Right lobe of liver (tissue), 6 donors: Measurements from ENCODE around the gene FUOM. TPM values are rescaled to one million over a fixed set of nuclear protein-coding genes. Genes with fewer than 3 reads are reported as not detected.
"Not testable (repeated sequence)": the region's sequence is repeated elsewhere in the genome, so short reads cannot be mapped to it uniquely, and the experiment has no call there.

ENCODE experiments used
- ATAC-seq, 4 donors: fragments of 200-7000 bp; cut with Tn5 transposase; one replicate each; pipeline ENCODE4 v1.9.1; 2020; ENCODE audit warnings: mild to moderate bottlenecking in 4 of 4, moderate library complexity in 4 of 4
- DNase-seq, 3 donors: peaks; one replicate each; pipeline ENCODE4 v3.0.0-alpha.2; 2020
- H3K27ac ChIP-seq, 3 donors: fragments of 200-600 bp; one replicate each; pipeline ENCODE4 v1.8.0; 2022
- H3K27me3 ChIP-seq, 2 donors: fragments of 200-600 bp; one replicate each; pipeline ENCODE4 v1.8.0; 2022
- H3K36me3 ChIP-seq, 4 donors: fragments of 200-600 bp; sonication (generic) in 1 of 4; one replicate each; pipeline versions ENCODE4 v1.5.1 to v1.8.0; 2017 to 2022; ENCODE audit warnings: control low read depth in 1 of 4
- H3K4me1 ChIP-seq, 4 donors: fragments of 200-600 bp; sonication (generic) in 1 of 4; one replicate each; pipeline versions ENCODE4 v1.5.1 to v1.8.0; 2017 to 2022; ENCODE audit warnings: control low read depth in 1 of 4
- H3K4me3 ChIP-seq, 3 donors: fragments of 200-600 bp; one replicate each; pipeline ENCODE4 v1.8.0; 2022
- H3K9me3 ChIP-seq, 4 donors: fragments of 200-600 bp; sonication (generic) in 1 of 4; one replicate each; pipeline versions ENCODE4 v1.5.1 to v1.8.0; 2017 to 2022; ENCODE audit warnings: control low read depth in 1 of 4
- CTCF ChIP-seq, 4 donors: fragments of 200-600 bp in 3 of 4; fragments of 450-650 bp in 1 of 4; IDR thresholded peaks; one replicate each; pipeline versions ENCODE4 v1.5.1 to v1.8.0; 2016 to 2022; ENCODE audit warnings: antibody characterized with exemption in 4 of 4, mild to moderate bottlenecking in 2 of 4
- POLR2A ChIP-seq: fragments of 450-650 bp; IDR thresholded peaks from one replicate; pipeline ENCODE4 v1.6.1; 2017; ENCODE audit warnings: antibody characterized with exemption, mild to moderate bottlenecking
- WGBS: methylation state at CpG from one replicate; pipeline ENCODE4 v1.1.6; 2018; ENCODE audit warnings: low coverage, low lambda C conversion rate; ENCODE audit not compliant: insufficient coverage; ENCODE audit errors: missing lambda C conversion rate; 5-methylcytosine and 5-hydroxymethylcytosine counted together
- intact Hi-C, 2 donors: fragments of 100-400 bp; cut with DNase I; formaldehyde crosslinking; loops; one replicate each; pipeline versions ENCODE4 v1.11.2 to v1.14.1; 2022
- total RNA-seq, 6 experiments: library from RNA; depleted of rRNA in 2 of 6; stranded (reverse); fragments of >200 nt in 2 of 6; fragmentation: NEBNext Ultra II Directional in 3 of 6; extraction: Animal tissue kit (Norgen Biotek cat#: 25700) in 3 of 6; gene quantifications; one replicate each; pipeline versions ENCODE4 v1.1.0 to v1.2.4, GENCODE V29; 2016 to 2023
- donor health status: DM: no; HTN: yes; CAD: no.
- donor health status: DM: no; HTN: no; CAD: no.
- donor health status: DM: no; HTN: no; CAD: no.
- donor health status: DM: no; HTN: yes; CAD: no.
- donor health status: DM: no; HTN: yes; CAD: no.

Gene FUOM
- total RNA-seq, 6 experiments from 2014 or later: 76.1 to 158 (median 124) TPM

GRCh38 chr10:133377025-133377817, 19.4 kb upstream of the FUOM start:
- Histone ChIP-seq H3K4me1 (peaks cover 0 to 23% (median 8%) of the 10 kb centered on the region in 4 donors), H3K27ac (no peak overlapping the region), H3K9me3 (no peaks in the 10 kb centered on the region), H3K4me3 (no peak overlapping the region), H3K27me3 (no peaks in the 10 kb centered on the region), H3K36me3 (no peaks in the 10 kb centered on the region)
- intact Hi-C loops: loop anchor here in 1 of 2 donors (10.0 kb wide), 1 partner anchor 52 kb away; no protein-coding TSS in a partner anchor
- TF ChIP-seq POLR2A (no peak), CTCF (IDR thresholded peaks at IDR 0.05) (no peak)
- DNase-seq (peak in 2 of 3 donors; percentile 27 to 49), ATAC-seq (no peak)
- no CpG with 5 or more reads among the region's 30 CpGs for WGBS

GRCh38 chr10:133376183-133376582, 18.4 kb upstream of the FUOM start:
- H3K4me3 ChIP-seq, ATAC-seq, H3K9me3 ChIP-seq, DNase-seq, H3K36me3 ChIP-seq, H3K27ac ChIP-seq, H3K27me3 ChIP-seq: not testable (repeated sequence)
- 95% methylated on average over 3 of the region's 5 CpGs for WGBS
- intact Hi-C loops: loop anchor here in 1 of 2 donors (10.0 kb wide), 1 partner anchor 51 kb away; no protein-coding TSS in a partner anchor
- peaks cover 0 to 26% (median 11%) of the 10 kb centered on the region in 4 donors for H3K4me1 ChIP-seq

GRCh38 chr10:133375357-133376115, 17.7 kb upstream of the FUOM start:
- H3K36me3 ChIP-seq: peaks cover 0 to 11% (median 4%) of the 10 kb centered on the region in 4 donors
- no peak for ATAC-seq
- H3K4me3 ChIP-seq: no peak overlapping the region
- TF ChIP-seq CTCF (IDR thresholded peaks at IDR 0.05) (no peak), POLR2A (no peak)
- H3K27ac ChIP-seq: no peak overlapping the region
- no peak for DNase-seq
- H3K9me3 ChIP-seq: no peaks in the 10 kb centered on the region
- intact Hi-C loops: loop anchor here in 1 of 2 donors (10.0 kb wide), 1 partner anchor 51 kb away; no protein-coding TSS in a partner anchor
- peaks cover 0 to 29% (median 11%) of the 10 kb centered on the region in 4 donors for H3K4me1 ChIP-seq
- H3K27me3 ChIP-seq: no peaks in the 10 kb centered on the region
- 84% methylated on average over 10 of the region's 12 CpGs for WGBS

- peak; percentile 81 for TF ChIP-seq POLR2A
- no peak for TF ChIP-seq CTCF (IDR thresholded peaks at IDR 0.05)
- Histone ChIP-seq H3K36me3 (peaks cover 0 to 32% (median 17%) of the 10 kb centered on the region in 4 donors), H3K27ac (peak within 1 kb of the TSS; percentile 75 to 92 (median 80)), H3K27me3 (no peaks in the 10 kb centered on the region), H3K9me3 (no peaks in the 10 kb centered on the region), H3K4me1 (peaks cover 0 to 20% (median 9%) of the 10 kb centered on the region in 4 donors), H3K4me3 (peak within 1 kb of the TSS; percentile 66 to 76 (median 66))
- WGBS: under 1% methylated on average over 19 of the region's 89 CpGs
- intact Hi-C loops: loop anchor here in 1 of 2 donors (10.0 kb wide), 1 partner anchor 49 kb away; no protein-coding TSS in a partner anchor
- DNase-seq: peak; percentile 98 to 99 (median 98)
- peak; percentile 89 to 96 (median 95) for ATAC-seq
Measured at GRCh38 chr10:133373174-133374090, 15.6 kb upstream of the FUOM start, which contains the start of gene ECHS1. TSS of gene ECHS1 (minus strand) at chr10:133373354. CDS start at chr10:133373333, 21 bp downstream.
